OCI-LY3 (cell line): ENCODE results near the gene P3R3URF.

ENCODE experiments used
- EZH2phosphoT487 ChIP-seq: fragments of 200-600 bp; shearing (Covaris generic); IDR thresholded peaks from 2 replicates; pipeline ENCODE4 v1.6.1; 2018; ENCODE audit warnings: antibody characterized with exemption, mixed run types, low read depth
- TF ChIP-seq, protein P1 (sequence below): fragments of 200-600, 300-600 bp; sonication (generic); IDR thresholded peaks from 2 replicates; pipeline ENCODE4 v1.5.1; 2014; ENCODE audit warnings: antibody characterized with exemption, low read length, low read depth

DNA sequence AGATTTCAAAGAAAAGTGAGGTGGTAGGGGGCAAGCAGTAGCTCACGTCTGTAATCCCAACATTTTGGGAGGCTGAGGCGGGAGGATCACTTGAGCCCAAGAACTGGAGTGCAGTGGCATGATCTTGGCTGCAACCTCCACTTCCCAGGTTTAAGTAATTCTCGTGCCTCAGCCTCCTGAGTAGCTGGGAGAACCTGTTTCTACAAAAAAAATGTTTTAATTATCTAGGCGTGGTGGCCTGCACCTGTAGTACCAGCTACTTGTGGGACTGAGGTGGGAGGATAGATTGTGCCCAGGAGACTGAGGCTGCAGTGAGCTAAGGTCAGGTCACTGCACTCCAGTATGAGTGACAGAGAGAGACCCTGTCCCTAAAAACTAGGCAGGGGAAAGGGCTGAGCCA is 4.0 kb downstream of the P3R3URF start:
- TF ChIP-seq, protein P1, sequence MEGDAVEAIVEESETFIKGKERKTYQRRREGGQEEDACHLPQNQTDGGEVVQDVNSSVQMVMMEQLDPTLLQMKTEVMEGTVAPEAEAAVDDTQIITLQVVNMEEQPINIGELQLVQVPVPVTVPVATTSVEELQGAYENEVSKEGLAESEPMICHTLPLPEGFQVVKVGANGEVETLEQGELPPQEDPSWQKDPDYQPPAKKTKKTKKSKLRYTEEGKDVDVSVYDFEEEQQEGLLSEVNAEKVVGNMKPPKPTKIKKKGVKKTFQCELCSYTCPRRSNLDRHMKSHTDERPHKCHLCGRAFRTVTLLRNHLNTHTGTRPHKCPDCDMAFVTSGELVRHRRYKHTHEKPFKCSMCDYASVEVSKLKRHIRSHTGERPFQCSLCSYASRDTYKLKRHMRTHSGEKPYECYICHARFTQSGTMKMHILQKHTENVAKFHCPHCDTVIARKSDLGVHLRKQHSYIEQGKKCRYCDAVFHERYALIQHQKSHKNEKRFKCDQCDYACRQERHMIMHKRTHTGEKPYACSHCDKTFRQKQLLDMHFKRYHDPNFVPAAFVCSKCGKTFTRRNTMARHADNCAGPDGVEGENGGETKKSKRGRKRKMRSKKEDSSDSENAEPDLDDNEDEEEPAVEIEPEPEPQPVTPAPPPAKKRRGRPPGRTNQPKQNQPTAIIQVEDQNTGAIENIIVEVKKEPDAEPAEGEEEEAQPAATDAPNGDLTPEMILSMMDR, result no peak
- TF ChIP-seq EZH2phosphoT487, result no peak
